Kidney glomerular epithelial cell (primary cell): ENCODE data around the gene AEBP1.

Experiments
- DNase-seq: peaks from one replicate; lab custom pipeline; 2025; lab: John Stamatoyannopoulos, UW

The AEBP1 gene

DNA sequence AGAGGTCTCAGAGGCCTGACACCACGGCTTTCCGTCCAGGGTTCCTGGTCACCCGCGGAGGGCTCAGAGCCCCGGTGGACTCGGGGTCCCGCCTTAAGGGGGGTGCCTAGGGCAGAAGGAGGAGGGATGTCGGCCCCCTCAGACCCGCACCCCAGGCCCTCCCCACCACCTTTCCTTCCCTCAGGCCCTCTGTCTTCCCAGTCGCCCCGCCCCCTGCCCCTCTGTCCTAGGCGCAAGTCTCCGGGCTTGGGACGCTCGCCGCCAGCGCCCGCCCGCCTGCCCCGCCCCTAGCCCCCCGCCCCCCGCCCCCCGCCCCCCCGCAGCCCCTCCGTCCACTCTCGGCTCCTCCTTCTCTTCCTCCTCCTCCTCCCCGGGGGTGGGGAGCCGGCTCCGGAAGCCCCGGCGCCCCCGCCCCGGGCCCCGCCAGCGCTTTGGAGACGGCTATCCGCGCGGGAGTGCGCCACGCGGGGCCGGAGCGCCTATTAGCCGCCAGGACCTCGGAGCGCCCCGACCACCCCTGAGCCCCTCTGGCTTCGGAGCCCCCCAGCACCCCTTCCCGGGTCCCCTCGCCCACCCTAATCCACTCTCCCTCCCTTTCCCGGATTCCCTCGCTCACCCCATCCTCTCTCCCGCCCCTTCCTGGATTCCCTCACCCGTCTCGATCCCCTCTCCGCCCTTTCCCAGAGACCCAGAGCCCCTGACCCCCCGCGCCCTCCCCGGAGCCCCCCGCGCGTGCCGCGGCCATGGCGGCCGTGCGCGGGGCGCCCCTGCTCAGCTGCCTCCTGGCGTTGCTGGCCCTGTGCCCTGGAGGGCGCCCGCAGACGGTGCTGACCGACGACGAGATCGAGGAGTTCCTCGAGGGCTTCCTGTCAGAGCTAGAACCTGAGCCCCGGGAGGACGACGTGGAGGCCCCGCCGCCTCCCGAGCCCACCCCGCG, at the start of gene AEBP1:
AEBP1 (plus strand) TSS at position 423 of the 937 bp plus-strand sequence; CDS start at position 744, 321 bp downstream.
- DNase-seq: no peak

DNA sequence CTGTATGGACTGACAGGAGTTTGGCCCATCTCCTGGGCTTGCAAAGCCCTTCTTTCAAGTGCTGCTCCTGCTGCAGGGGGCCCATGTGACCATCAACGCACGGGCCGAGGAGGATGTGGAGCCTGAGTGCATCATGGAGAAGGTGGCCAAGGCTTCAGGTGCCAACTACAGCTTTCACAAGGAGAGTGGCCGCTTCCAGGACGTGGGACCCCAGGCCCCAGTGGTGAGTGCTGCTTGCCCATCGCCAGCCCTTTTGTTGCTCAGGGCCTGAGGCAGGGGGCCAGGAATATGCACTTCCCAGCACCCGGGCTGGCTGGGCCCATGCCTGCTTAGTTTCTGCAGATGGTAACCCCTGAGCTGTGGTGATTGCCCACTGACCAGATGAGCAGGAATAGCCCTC, 47.5 kb upstream of the AEBP1 start:
- DNase-seq: no peak

GRCh38 chr7:44057181-44057848, 46.8 kb upstream of the AEBP1 start:
- no peak for DNase-seq

- DNase-seq: no peak
Measured at GRCh38 chr7:44057849-44058758, 46.0 kb upstream of the AEBP1 start.

- DNase-seq: no peak
Measured at GRCh38 chr7:44058759-44059218, 45.4 kb upstream of the AEBP1 start.

DNA sequence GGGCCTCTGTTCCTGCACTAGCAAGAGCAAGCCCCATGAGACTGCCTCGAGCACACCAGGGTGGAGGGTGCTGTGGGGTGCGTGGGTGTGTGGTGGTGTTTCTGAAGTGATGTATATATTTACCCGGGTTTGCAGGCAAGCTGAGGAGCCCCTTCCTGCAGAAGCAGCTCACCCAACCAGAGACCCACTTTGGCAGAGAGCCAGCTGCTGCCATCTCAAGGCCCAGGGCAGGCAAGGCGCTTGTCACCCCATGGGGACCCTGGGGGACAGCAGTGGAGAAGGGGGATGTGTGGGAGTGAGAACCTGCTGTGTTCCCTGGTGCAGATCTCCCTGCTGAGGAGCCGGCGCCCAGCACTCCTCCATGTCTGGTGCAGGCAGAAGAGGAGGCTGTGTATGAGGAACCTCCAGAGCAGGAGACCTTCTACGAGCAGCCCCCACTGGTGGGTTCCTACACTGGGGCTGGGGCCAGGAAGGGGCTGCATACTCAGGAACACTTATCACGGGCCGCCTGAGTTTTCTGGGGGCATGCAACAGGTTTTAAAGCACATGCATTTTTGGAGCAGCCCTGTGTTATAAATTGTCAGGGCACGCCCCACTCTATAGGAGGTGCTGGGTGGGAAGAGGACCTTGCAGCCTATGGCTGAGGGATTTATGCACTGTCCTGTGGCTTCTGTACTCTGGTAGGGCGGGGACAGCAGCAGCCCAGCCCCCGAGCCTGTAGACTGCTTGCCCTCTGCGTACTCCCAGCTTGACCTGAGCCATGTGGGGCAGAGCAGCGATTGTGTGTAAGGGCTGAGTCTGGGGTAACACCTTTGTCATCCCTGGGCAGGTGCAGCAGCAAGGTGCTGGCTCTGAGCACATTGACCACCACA, 44.7 kb upstream of the AEBP1 start:
- no peak for DNase-seq

GRCh38 chr7:44060091-44060947, 43.8 kb upstream of the AEBP1 start:
- no peak for DNase-seq

- DNase-seq: no peak
Measured at GRCh38 chr7:44060948-44061644, 43.0 kb upstream of the AEBP1 start.

DNA sequence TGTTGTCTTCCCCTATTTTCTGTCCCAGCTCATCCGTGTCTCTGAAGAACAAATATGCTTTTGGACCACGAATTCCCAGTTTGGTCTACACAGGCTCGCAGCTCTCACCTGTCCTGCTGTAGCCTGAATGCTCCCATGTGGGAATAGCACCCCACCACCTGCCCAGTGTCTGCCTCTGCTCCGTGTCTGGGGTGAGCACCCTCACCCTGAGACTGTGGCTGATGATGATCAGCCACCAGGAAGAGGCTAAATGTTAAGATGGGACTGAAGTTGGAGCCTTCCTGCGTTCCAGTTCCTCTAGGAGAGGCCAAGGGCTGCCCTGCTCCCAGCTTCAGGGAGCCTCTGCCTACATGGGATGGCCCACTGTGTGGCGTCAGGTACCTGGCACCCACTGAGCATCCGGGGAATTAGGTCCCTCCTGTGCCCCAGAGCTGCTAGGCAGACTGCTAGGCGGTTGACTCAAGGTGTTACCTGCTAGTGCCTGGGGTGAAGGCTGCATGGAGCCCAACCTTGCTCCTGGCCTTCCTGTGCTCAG, 42.4 kb upstream of the AEBP1 start:
- no peak for DNase-seq

DNA sequence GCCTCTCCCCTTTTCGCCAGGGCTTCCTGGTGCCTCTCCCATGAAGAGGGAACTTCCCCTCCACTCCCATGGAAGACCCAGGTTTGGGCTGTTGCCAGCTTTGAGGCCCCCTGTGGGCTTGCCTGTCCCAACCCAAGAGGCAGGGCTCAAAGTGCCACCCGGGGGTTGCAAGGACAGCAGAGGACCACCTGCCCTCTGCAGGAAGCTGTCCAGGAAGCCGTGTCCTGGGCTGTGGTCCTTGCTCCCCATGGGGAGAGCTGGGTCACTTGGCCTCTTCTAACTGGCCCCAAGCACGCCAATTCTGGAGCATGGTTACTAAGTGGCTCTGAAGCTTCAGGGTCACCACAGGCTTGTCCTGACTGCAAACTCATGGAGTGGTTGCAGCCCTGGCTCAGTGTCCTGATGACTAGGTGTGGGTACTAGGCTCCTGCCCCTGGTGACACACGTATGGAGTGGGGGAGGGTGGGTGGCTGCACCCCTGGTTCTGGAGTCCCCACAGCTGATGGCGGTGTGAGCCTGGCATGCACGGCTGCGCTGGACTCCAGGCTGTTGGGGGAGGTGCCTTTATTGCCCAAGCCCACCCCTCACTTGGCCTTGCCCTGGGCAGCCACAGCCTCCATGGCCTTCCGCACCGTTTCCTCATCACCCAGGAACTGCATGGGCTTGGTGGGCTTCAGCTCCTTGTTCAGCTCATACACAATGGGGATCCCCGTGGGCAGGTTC, 41.8 kb upstream of the AEBP1 start:
- no peak for DNase-seq

DNA sequence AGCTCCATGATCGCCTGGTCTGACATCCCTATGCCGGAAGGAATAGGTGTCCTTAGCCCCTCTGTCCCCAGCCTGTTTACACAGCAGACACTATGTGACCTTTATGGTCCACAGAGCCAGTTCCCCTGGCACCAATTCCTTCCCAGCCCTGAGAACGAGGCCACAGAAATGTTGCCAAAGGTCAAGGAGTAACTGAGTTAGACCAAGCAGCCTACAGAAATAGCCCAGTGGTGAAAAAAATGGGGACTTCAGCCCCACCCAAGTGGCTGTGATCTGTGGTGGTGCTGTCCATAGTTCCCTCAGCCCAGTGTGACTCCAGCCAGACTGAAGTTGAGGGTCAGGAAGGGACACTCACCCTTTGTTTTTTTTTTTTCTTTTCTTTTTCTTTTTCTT, 41.2 kb upstream of the AEBP1 start:
- no peak for DNase-seq

DNA sequence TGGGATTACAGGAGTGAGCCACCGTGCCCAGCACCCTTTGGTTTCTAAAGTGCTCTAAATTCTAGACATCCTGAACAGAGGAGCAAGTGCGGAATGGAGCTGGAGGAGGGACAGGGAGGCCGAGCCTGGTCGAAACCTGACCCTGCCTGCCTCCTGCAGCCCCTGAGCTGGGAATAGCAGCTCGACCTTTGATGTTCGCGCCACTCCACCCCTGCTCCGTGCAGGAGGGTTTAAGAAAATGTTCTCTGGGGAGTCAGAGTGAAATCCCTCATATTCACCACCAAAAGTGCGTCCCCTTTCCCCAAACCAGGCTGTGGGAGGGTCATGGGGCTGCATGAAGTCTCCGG, 40.6 kb upstream of the AEBP1 start:
- DNase-seq: no peak

DNA sequence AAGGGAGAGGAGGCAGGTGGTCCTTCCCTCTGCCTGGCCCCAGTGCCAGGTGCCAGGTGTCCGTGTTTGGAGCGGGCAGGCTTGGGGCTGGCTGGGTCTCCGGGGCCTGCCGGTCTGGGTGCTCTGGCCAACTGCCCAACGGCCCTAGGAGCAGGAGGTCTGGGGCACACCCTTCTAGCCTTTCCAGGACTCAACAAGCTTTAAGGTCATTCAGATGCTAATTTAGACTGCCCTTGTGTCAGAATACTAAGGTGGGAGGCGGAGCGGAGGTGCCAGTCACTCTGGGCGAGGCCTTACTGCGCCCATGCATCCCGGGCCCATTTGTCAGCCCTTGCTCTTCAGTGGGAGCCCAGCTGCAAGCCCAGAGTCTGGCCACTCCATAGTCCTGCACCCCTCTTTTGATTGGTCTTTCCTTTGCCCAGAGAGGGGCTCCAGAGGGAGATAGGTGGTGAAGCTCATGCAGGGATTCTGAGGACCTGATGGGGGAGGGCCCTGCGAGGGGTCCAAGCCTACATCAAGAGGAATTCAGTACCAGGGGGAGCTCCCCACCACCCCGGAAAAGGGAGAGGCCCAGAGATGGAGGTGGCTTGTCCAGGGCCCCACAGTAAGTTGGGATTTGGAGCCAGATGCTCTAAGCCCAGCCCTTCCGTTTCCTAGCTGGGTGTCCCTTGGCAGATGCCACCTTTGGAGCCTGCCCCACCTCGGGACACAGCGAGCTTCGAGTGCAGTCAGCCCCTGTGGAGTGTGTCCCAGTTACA, 40.1 kb upstream of the AEBP1 start:
- no peak for DNase-seq

- DNase-seq: no peak
Measured at GRCh38 chr7:44064791-44065430, 39.2 kb upstream of the AEBP1 start.

GRCh38 chr7:44065431-44066110, 38.6 kb upstream of the AEBP1 start, which contains the start of gene PGAM2:
Gene PGAM2 (minus strand): TSS chr7:44065567. CDS start chr7:44065529, 38 bp downstream.
- DNase-seq: no peak

DNA sequence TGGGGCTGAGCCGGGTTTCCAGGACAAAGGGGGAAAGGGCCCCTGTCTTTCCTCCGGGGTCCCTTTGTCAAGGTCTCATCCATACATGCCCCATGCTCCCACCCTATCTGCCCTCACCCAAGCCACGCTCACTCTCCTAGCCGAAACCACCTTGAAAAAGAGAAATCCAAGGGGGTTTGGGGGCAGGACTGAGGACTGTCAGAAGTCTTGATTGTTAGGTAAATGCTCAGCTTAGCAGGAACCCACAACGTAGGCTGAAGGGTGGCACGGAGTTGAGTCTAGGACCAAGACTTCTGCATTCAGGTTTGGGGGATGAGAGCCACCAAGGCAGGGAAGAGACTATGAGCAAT, 38.1 kb upstream of the AEBP1 start:
- no peak for DNase-seq
